ENCODE measurements around the gene TRIM8.

Gene TRIM8

GRCh38 chr10:102603946-102604345 lies 40.3 kb upstream of the TRIM8 start:
- in situ Hi-C loops (cut with HindIII; ENCODE audit: low pct_ligation_motif_present, low sequenced_read_pairs), result no loop called here
- H3K27ac ChIP-seq, result peak overlapping the region; percentile 8
- TF ChIP-seq CTCF (IDR thresholded peaks at IDR 0.05; ENCODE audit: low read depth, low read length, missing control alignments), result no peak
- H3K4me3 ChIP-seq (ENCODE audit: low read depth, low read length), result no peak overlapping the region
- DNase-seq, result no peak
- H3K27me3 ChIP-seq (replicated peaks), result no peaks in the 10 kb centered on the region
- H3K36me3 ChIP-seq (replicated peaks), result peaks cover 3% of the 10 kb centered on the region

- Histone ChIP-seq H3K27me3 (replicated peaks) (no peaks in the 10 kb centered on the region), H3K36me3 (replicated peaks) (peaks cover 1% of the 10 kb centered on the region), H3K4me3 (ENCODE audit: low read depth, low read length) (no peak overlapping the region), H3K27ac (peak overlapping the region; percentile 51)
- in situ Hi-C loops (cut with HindIII; ENCODE audit: low pct_ligation_motif_present, low sequenced_read_pairs), result no loop called here
- TF ChIP-seq CTCF (IDR thresholded peaks at IDR 0.05; ENCODE audit: low read depth, low read length, missing control alignments), result peak; percentile 18
- DNase-seq, result peak; percentile 70
Measured at GRCh38 chr10:102604439-102604841, 39.8 kb upstream of the TRIM8 start.

GRCh38 chr10:102605712-102606111 lies 38.6 kb upstream of the TRIM8 start:
- H3K36me3 ChIP-seq (replicated peaks), result no peaks in the 10 kb centered on the region
- no peaks in the 10 kb centered on the region for H3K27me3 ChIP-seq (replicated peaks)
- no peak for DNase-seq
- no peak for TF ChIP-seq CTCF (IDR thresholded peaks at IDR 0.05; ENCODE audit: low read depth, low read length, missing control alignments)
- H3K4me3 ChIP-seq (ENCODE audit: low read depth, low read length), result no peak overlapping the region
- in situ Hi-C loops (cut with HindIII; ENCODE audit: low pct_ligation_motif_present, low sequenced_read_pairs), result no loop called here
- no peak overlapping the region for H3K27ac ChIP-seq

GRCh38 chr10:102608487-102608886 lies 35.8 kb upstream of the TRIM8 start:
- Histone ChIP-seq H3K36me3 (replicated peaks) (no peaks in the 10 kb centered on the region), H3K4me3 (ENCODE audit: low read depth, low read length) (no peak overlapping the region), H3K27me3 (replicated peaks) (no peaks in the 10 kb centered on the region), H3K27ac (no peak overlapping the region)
- in situ Hi-C loops (cut with HindIII; ENCODE audit: low pct_ligation_motif_present, low sequenced_read_pairs), result no loop called here
- peak; percentile 46 for TF ChIP-seq CTCF (IDR thresholded peaks at IDR 0.05; ENCODE audit: low read depth, low read length, missing control alignments)
- no peak for DNase-seq

GRCh38 chr10:102610441-102610887 lies 33.8 kb upstream of the TRIM8 start:
- no peaks in the 10 kb centered on the region for H3K27me3 ChIP-seq (replicated peaks)

More at GRCh38 chr10:102610441-102610887, 33.8 kb upstream of the TRIM8 start:
- no peak overlapping the region for H3K27ac ChIP-seq
- peaks cover 2% of the 10 kb centered on the region for H3K36me3 ChIP-seq (replicated peaks)
- in situ Hi-C loops (cut with HindIII; ENCODE audit: low pct_ligation_motif_present, low sequenced_read_pairs), result no loop called here
- H3K4me3 ChIP-seq (ENCODE audit: low read depth, low read length), result no peak overlapping the region
- no peak for TF ChIP-seq CTCF (IDR thresholded peaks at IDR 0.05; ENCODE audit: low read depth, low read length, missing control alignments)
- DNase-seq, result no peak

Data from brain microvascular endothelial cell (primary cell).